A673 (cell line): ENCODE measurements around the gene ZHX3. TPM values are rescaled to one million over a fixed set of nuclear protein-coding genes. Genes with fewer than 3 reads are reported as not detected.
A peak's percentile ranks its signal among the peaks of the same experiment; 100 is the strongest.

Experiments used
- BruUV-seq: library from RNA; stranded (reverse); fragments of 400-500 nt; replicated peaks from 2 replicates; lab custom pipeline; 2021; lab: Mats Ljungman, UMichigan
- CTCF ChIA-PET: fragments of 300-600 bp; sonication (Branson Sonifier 250); formaldehyde crosslinking; loops from one replicate; lab custom pipeline; 2022; ENCODE audit warnings: antibody characterized with exemption; lab: Charles Lee
- POLR2A ChIA-PET: fragments of 300-600 bp; sonication (Branson Sonifier 250); formaldehyde crosslinking; loops from one replicate; lab custom pipeline; 2022; ENCODE audit warnings: antibody characterized with exemption; ENCODE audit not compliant: low non-redundant PET; lab: Charles Lee
- DNase-seq: peaks from one replicate; pipeline ENCODE4 v3.0.0-alpha.2; 2015; ENCODE audit warnings: low spot score
- H3K27ac ChIP-seq: fragments of 200-600 bp; sonication (generic); 2 replicates; pipeline ENCODE4 v1.5.1; 2016; ENCODE audit warnings: mixed run types, low read depth, mild to moderate bottlenecking, mixed read lengths, antibody characterized with exemption, low read length; ENCODE audit not compliant: poor library complexity, severe bottlenecking
- H3K27me3 ChIP-seq: fragments of 200-600 bp; sonication (generic); replicated peaks from 2 replicates; pipeline ENCODE4 v1.6.1; 2017; ENCODE audit warnings: mixed run types, low read depth, mild to moderate bottlenecking, mixed read lengths, antibody characterized with exemption, low read length; ENCODE audit not compliant: insufficient read depth, poor library complexity
- H3K36me3 ChIP-seq: fragments of 200-600 bp; sonication (generic); 2 replicates; pipeline ENCODE4 v1.6.1; 2016; ENCODE audit warnings: mixed run types, mild to moderate bottlenecking, mixed read lengths, antibody characterized with exemption, low read length; ENCODE audit not compliant: insufficient read depth, poor library complexity, severe bottlenecking
- H3K4me1 ChIP-seq: fragments of 200-600 bp; sonication (generic); 2 replicates; pipeline ENCODE4 v1.6.1; 2017; ENCODE audit warnings: mixed run types, mild to moderate bottlenecking, mixed read lengths, antibody characterized with exemption, low read length; ENCODE audit not compliant: insufficient read depth, poor library complexity, severe bottlenecking
- H3K4me3 ChIP-seq: fragments of 200-600 bp; sonication (generic); 2 replicates; pipeline ENCODE4 v1.5.1; 2016; ENCODE audit warnings: low read depth, mixed run types, mild to moderate bottlenecking, mixed read lengths, low read length; ENCODE audit not compliant: poor library complexity, severe bottlenecking
- H3K9me3 ChIP-seq: fragments of 200-600 bp; sonication (generic); 2 replicates; pipeline ENCODE4 v1.6.1; 2016; ENCODE audit warnings: mixed run types, low read depth, mild to moderate bottlenecking, mixed read lengths, antibody characterized with exemption, low read length; ENCODE audit not compliant: poor library complexity, severe bottlenecking
- EZH2 ChIP-seq: fragments of 200-600 bp; sonication (generic); IDR thresholded peaks from 2 replicates; pipeline ENCODE4 v1.6.1; 2017; ENCODE audit warnings: borderline replicate concordance, low read depth, mild to moderate bottlenecking, mixed read lengths, antibody characterized with exemption, low read length; ENCODE audit not compliant: poor library complexity, severe bottlenecking
- intact Hi-C: fragments of 100-400 bp; cut with micrococcal nuclease; formaldehyde crosslinking; loops from one replicate; pipeline ENCODE4 v1.10.0; 2022; ENCODE audit not compliant: unreplicated experiment
- total RNA-seq: library from RNA; stranded (reverse); gene quantifications from 2 replicates; pipeline ENCODE4 v1.2.3, GENCODE V29; 2021
- TF ChIP-seq, protein P1 (sequence below): fragments of 300-800, 200-600 bp; sonication (generic); conservative IDR thresholded peaks from 2 replicates; pipeline ENCODE4 v1.5.1; 2017; ENCODE audit warnings: low read depth, mild to moderate bottlenecking, antibody characterized with exemption, low read length, moderate library complexity, mixed read lengths

ZHX3 gene
- total RNA-seq, 1 experiment from 2014 or later: 14.0 TPM

DNA sequence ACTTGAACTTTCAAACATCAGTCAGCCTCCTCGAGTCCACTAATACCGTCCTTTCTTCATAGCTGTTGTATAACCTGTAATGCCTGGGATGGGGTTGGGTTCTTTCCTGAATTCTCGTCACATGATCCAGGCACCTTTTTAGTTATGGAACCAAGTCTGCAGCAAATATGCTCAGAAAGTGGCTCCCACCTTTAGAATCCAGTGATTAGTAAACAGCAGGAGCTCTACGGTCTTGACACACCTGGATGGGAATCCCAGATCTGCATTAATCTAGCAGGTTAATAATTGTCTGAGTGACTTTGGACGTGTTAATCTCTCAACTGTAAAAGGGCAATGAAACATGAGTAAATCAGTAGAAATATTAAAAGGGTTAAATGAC is 729 bp upstream of the ZHX3 start:
- no peak for DNase-seq
- intact Hi-C loops: no loop called here
- H3K9me3 ChIP-seq: no peaks in the 10 kb centered on the region
- BruUV-seq: no TSS peak
- H3K4me3 ChIP-seq: peak overlapping the region; percentile 87
- POLR2A ChIA-PET: no interaction called here
- no peak for TF ChIP-seq EZH2
- TF ChIP-seq, protein P1, sequence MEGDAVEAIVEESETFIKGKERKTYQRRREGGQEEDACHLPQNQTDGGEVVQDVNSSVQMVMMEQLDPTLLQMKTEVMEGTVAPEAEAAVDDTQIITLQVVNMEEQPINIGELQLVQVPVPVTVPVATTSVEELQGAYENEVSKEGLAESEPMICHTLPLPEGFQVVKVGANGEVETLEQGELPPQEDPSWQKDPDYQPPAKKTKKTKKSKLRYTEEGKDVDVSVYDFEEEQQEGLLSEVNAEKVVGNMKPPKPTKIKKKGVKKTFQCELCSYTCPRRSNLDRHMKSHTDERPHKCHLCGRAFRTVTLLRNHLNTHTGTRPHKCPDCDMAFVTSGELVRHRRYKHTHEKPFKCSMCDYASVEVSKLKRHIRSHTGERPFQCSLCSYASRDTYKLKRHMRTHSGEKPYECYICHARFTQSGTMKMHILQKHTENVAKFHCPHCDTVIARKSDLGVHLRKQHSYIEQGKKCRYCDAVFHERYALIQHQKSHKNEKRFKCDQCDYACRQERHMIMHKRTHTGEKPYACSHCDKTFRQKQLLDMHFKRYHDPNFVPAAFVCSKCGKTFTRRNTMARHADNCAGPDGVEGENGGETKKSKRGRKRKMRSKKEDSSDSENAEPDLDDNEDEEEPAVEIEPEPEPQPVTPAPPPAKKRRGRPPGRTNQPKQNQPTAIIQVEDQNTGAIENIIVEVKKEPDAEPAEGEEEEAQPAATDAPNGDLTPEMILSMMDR: no peak
- CTCF ChIA-PET: no interaction called here
- H3K4me1 ChIP-seq: peaks cover 10% of the 10 kb centered on the region
- H3K27me3 ChIP-seq: no peaks in the 10 kb centered on the region
- H3K36me3 ChIP-seq: no peaks in the 10 kb centered on the region
- H3K27ac ChIP-seq: no peak overlapping the region

DNA sequence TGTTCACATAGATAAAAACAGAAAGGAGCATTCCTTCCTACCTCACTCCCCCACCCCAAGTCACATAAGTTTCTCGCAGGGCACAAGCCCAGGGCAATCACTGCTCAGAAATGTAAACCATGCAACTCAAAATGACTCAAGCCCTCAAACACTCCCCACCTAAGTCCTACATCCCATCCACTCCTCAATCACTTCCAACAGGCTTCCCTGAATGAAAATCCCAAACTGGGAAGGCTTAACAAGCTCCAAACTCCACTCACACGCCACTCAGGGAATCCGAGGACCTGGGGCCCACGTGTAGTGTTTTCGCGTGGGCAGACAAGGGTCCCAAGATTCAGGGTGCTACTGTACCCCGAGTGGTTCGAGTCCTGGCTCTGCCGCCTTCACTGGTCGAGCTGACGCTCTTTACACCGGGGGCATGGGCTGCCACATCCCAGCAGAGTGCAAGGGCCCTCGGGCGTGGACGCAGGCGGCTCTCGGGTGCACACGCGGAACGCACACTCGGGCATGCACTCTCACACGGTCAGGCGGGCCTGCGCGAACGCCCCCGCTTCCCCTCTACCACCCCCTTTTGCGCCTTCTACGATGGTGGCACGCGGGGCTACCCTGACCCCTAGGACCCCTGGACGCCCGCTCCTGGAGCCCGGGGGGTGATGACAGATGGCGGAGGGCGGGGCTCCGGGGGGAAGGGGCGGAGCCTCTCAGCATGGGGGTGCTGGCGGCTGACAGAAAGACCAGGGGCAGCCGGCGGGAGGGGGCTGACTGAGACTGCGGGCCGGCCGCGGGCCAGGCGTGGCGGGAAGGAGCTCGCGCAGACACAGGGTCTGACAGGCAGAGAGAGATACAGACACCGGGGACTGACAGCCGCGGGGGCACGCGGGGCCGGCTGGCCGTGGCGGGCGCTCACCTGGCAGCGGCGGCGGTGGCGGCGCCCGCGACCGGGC is 657 bp downstream of the ZHX3 start:
- H3K27me3 ChIP-seq: no peaks in the 10 kb centered on the region
- H3K9me3 ChIP-seq: no peaks in the 10 kb centered on the region
- H3K36me3 ChIP-seq: no peaks in the 10 kb centered on the region
- ChIA-PET POLR2A (interaction anchor here (0.5 kb wide), 1 partner anchor 42 kb away, joined by 6 read pairs; no protein-coding TSS in a partner anchor), CTCF (no interaction called here)
- TF ChIP-seq, protein P1: no peak
- no peak for TF ChIP-seq EZH2
- intact Hi-C loops: no loop called here
- peaks cover 10% of the 10 kb centered on the region for H3K4me1 ChIP-seq
- H3K27ac ChIP-seq: peak overlapping the region; percentile 55
- peak overlapping the region; percentile 87 for H3K4me3 ChIP-seq
- DNase-seq: peak; percentile 65
- no TSS peak for BruUV-seq

DNA sequence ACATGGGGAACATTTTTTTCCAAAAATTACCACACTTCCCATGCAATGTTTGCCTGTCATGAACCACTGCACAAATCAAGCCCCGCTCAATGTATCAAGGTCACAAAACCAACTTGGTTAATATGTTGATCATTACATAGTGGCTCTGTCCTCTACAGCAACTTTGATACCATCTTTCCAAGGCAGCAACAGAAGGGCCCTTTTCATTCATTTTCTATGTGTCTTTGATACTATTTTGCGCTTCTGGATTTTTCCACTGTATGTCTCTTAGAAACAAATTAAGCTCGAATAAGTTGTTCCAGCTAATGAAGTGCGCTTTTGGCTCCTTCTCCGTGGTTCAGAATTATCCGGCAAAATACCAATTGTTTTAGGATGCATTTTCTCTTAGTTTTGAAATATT is 1.5 kb downstream of the ZHX3 start:
- TSS peak; percentile 68 for BruUV-seq
- CTCF ChIA-PET: no interaction called here

More for the DNA sequence above, 1.5 kb downstream of the ZHX3 start:
- Histone ChIP-seq H3K27me3 (no peaks in the 10 kb centered on the region), H3K27ac (no peak overlapping the region), H3K4me3 (peak overlapping the region; percentile 87), H3K9me3 (no peaks in the 10 kb centered on the region), H3K36me3 (no peaks in the 10 kb centered on the region), H3K4me1 (peaks cover 10% of the 10 kb centered on the region)
- TF ChIP-seq, protein P1: no peak
- no peak for TF ChIP-seq EZH2
- intact Hi-C loops: no loop called here
- no peak for DNase-seq
- POLR2A ChIA-PET: no interaction called here
